Liver (tissue), 3 donors: Measurements from ENCODE around the gene N4BP3.

ENCODE experiments used
- ATF3 ChIP-seq: IDR thresholded peaks from 2 replicates; pipeline ENCODE4 v1.6.1; 2016; ENCODE audit warnings: antibody characterized with exemption
- CTCF ChIP-seq: fragments of 150-350 bp; IDR thresholded peaks from 2 replicates; pipeline ENCODE4 v1.5.1; 2017; ENCODE audit warnings: improper control_type of control experiment, low read depth, low read length; ENCODE audit not compliant: missing input control
- FOXA2 ChIP-seq: IDR thresholded peaks from 2 replicates; pipeline ENCODE4 v1.6.1; 2016; ENCODE audit warnings: antibody characterized with exemption
- JUND ChIP-seq, 2 donors: IDR thresholded peaks; 2 replicates each; pipeline ENCODE4 v1.6.1; 2016; ENCODE audit warnings: antibody characterized with exemption in 2 of 2
- donor health status: healthy.
- donor health status: healthy.

GRCh38 chr5:178098685-178099084 lies 14.6 kb upstream of the N4BP3 start:
- no peak for TF ChIP-seq ATF3
- no peak for TF ChIP-seq CTCF
- no peak for TF ChIP-seq JUND (IDR thresholded peaks at IDR 0.05)
- no peak for TF ChIP-seq FOXA2
